Measurements from ENCODE around the gene CDX1. TPM values are rescaled to one million over a fixed set of nuclear protein-coding genes. Genes with fewer than 3 reads are reported as not detected.
"Not testable (repeated sequence)": the region's sequence is repeated elsewhere in the genome, so short reads cannot be mapped to it uniquely, and the experiment has no call there.

The CDX1 gene
- total and polyA plus RNA-seq, 3 donors from 2014 or later: 3.4 to 5.2 (median 3.4) TPM

DNA sequence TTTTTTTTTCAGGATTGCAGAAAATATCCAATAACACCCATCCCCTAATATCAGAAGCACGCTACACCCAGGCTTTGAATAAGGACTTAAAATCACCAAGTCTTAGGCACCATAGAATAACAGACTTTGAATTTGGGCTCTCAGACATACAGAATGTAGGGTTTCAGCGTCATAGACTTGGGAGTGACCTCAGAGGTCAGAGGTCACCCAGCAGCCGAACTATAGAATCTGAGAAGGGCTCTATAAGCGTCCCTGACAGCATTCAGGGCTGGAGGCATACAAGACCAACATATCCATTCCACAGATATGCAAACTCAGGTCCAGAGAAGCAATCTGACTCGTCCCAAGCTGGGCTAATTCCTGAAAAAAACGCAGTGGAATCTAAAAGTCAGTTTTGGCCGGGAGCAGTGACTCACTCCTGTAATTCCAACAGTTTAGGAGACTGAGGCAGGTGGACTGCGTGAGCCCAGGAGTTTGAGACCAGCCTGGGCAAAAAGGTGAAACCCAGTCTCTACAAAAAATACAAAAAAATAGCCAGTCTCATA, 58.0 kb downstream of the CDX1 start:
- no peak overlapping the region for H3K27ac ChIP-seq
- TF ChIP-seq, protein P1, sequence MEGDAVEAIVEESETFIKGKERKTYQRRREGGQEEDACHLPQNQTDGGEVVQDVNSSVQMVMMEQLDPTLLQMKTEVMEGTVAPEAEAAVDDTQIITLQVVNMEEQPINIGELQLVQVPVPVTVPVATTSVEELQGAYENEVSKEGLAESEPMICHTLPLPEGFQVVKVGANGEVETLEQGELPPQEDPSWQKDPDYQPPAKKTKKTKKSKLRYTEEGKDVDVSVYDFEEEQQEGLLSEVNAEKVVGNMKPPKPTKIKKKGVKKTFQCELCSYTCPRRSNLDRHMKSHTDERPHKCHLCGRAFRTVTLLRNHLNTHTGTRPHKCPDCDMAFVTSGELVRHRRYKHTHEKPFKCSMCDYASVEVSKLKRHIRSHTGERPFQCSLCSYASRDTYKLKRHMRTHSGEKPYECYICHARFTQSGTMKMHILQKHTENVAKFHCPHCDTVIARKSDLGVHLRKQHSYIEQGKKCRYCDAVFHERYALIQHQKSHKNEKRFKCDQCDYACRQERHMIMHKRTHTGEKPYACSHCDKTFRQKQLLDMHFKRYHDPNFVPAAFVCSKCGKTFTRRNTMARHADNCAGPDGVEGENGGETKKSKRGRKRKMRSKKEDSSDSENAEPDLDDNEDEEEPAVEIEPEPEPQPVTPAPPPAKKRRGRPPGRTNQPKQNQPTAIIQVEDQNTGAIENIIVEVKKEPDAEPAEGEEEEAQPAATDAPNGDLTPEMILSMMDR (IDR thresholded peaks at IDR 0.05): no peak
- TF ChIP-seq POLR2A (IDR thresholded peaks at IDR 0.05): no peak
- WGBS, 2 donors: 72 to 79% methylated on average over 8 of the region's 8 CpGs
- no peak for DNase-seq
- H3K27me3 ChIP-seq: no peaks in the 10 kb centered on the region
- H3K9me3 ChIP-seq: no peaks in the 10 kb centered on the region
- intact Hi-C loops (cut with DNase I; ENCODE audit: low total_unique reads): no loop called here
- H3K4me3 ChIP-seq: no peak overlapping the region
- H3K4me1 ChIP-seq: no peaks in the 10 kb centered on the region
- no peaks in the 10 kb centered on the region for H3K36me3 ChIP-seq (ENCODE audit: low read depth, missing control alignments)

- intact Hi-C loops (cut with DNase I; ENCODE audit: low total_unique reads): no loop called here
- no peak overlapping the region for H3K4me3 ChIP-seq
- H3K27ac ChIP-seq: no peak overlapping the region
- TF ChIP-seq, protein P1 (IDR thresholded peaks at IDR 0.05): no peak
- no peak for TF ChIP-seq POLR2A (IDR thresholded peaks at IDR 0.05)
- WGBS, 2 donors: 94 to 96% methylated on average over 5 of the region's 5 CpGs
- no peaks in the 10 kb centered on the region for H3K27me3 ChIP-seq
- no peaks in the 10 kb centered on the region for H3K36me3 ChIP-seq (ENCODE audit: low read depth, missing control alignments)
- no peaks in the 10 kb centered on the region for H3K9me3 ChIP-seq
- no peaks in the 10 kb centered on the region for H3K4me1 ChIP-seq
- DNase-seq: no peak
Observed at GRCh38 chr5:150227036-150227435, 60.5 kb downstream of the CDX1 start.

DNA sequence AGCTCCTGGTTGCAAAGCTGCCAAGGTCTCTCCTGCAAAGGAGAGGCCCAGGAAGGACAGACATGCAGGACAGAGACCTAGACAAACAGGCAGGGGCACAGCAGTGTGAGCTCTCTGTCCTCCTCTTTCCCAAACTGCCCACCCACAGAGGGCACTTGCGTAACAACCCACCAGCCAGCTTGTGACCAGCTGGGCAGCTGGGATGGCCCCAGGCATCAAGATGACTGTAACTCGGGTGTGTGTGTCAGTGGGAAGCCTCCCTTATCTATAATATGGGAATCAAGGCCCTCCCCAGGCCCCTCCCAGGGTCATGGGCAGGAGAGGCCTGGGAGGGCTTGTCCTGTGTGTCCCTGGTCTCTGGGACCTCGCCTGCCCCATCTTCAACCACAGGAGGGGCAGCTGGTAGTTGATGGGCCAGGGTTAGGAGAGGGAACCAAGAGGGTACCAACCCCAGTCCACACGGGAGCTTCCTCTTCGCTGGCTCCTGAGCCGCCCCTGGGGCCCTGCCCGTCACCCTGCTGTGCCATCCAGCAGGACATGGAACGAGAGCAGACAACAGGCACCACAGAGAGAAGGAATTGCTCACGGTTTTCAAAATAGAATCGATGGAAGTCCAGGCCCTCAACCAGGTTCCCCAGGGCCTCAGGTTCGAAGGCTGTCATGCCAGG, 61.2 kb downstream of the CDX1 start:
- H3K27me3 ChIP-seq: no peaks in the 10 kb centered on the region
- no peak for DNase-seq
- H3K27ac ChIP-seq: no peak overlapping the region
- H3K36me3 ChIP-seq (ENCODE audit: low read depth, missing control alignments): no peaks in the 10 kb centered on the region
- H3K4me1 ChIP-seq: no peaks in the 10 kb centered on the region
- H3K4me3 ChIP-seq: no peak overlapping the region
- H3K9me3 ChIP-seq: no peaks in the 10 kb centered on the region
- WGBS, 2 donors: 87 to 91% methylated on average over 10 to 11 of the region's 11 CpGs
- TF ChIP-seq, protein P1 (IDR thresholded peaks at IDR 0.05): no peak
- TF ChIP-seq POLR2A (IDR thresholded peaks at IDR 0.05): no peak
- intact Hi-C loops (cut with DNase I; ENCODE audit: low total_unique reads): no loop called here

DNA sequence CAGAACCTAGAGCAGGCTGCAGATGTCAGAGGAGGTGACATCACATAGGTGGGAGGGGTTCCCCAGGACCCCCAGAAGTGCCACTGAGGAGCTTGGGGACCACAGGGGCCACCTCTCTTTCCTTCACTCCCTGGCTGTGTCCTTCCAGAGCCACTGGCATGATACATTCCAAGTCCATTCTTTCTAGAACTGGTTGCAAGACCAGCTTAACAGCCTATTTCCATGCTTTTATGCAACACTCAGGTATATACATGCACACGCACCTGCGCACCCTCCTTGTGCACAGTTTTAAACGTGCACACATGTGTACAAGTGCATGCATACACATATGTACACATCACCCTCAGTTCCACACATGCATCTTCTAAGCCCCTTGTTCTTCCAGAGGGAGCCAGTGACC, 63.0 kb downstream of the CDX1 start:
- Histone ChIP-seq H3K27ac (no peak overlapping the region), H3K4me1 (no peaks in the 10 kb centered on the region), H3K36me3 (ENCODE audit: low read depth, missing control alignments) (no peaks in the 10 kb centered on the region), H3K4me3 (no peak overlapping the region), H3K9me3 (no peaks in the 10 kb centered on the region), H3K27me3 (no peaks in the 10 kb centered on the region)
- TF ChIP-seq, protein P1 (IDR thresholded peaks at IDR 0.05): no peak
- no peak for TF ChIP-seq POLR2A (IDR thresholded peaks at IDR 0.05)
- 72 to 77% methylated on average over 3 of the region's 3 CpGs for whole genome bisulfite sequencing, 2 donors
- intact Hi-C loops (cut with DNase I; ENCODE audit: low total_unique reads): no loop called here
- DNase-seq: no peak

GRCh38 chr5:150230842-150231241, 64.3 kb downstream of the CDX1 start:
- no peaks in the 10 kb centered on the region for H3K4me1 ChIP-seq
- H3K4me3 ChIP-seq: no peak overlapping the region
- no peaks in the 10 kb centered on the region for H3K27me3 ChIP-seq
- intact Hi-C loops (cut with DNase I; ENCODE audit: low total_unique reads): no loop called here
- H3K9me3 ChIP-seq: no peaks in the 10 kb centered on the region
- H3K27ac ChIP-seq: no peak overlapping the region
- DNase-seq: no peak
- no peaks in the 10 kb centered on the region for H3K36me3 ChIP-seq (ENCODE audit: low read depth, missing control alignments)
- 79 to 82% methylated on average over 7 of the region's 7 CpGs for WGBS, 2 donors
- TF ChIP-seq POLR2A (IDR thresholded peaks at IDR 0.05): no peak
- TF ChIP-seq, protein P1 (IDR thresholded peaks at IDR 0.05): no peak

- H3K27ac ChIP-seq; H3K4me1 ChIP-seq; intact Hi-C loops (cut with DNase I; ENCODE audit: low total_unique reads); H3K4me3 ChIP-seq; H3K9me3 ChIP-seq; H3K36me3 ChIP-seq (ENCODE audit: low read depth, missing control alignments); DNase-seq; H3K27me3 ChIP-seq: not testable (repeated sequence)
- WGBS, 2 donors: 98 to 100% methylated on average over 3 to 5 of the region's 5 CpGs
Observed at GRCh38 chr5:150233706-150234105, 67.1 kb downstream of the CDX1 start.
